OCI-LY7 (cell line): ENCODE results near the gene GABRB3.

Experiments used
- EZH2phosphoT487 ChIP-seq: fragments of 200-600 bp; sonication (generic); IDR thresholded peaks from 2 replicates; pipeline ENCODE4 v1.6.1; 2018; ENCODE audit warnings: low read depth, borderline replicate concordance, mild to moderate bottlenecking, mixed run types, antibody characterized with exemption, low read length, moderate library complexity, mixed read lengths
- TF ChIP-seq, protein P1 (sequence below): fragments of 200-600 bp; sonication (generic); conservative IDR thresholded peaks from 2 replicates; pipeline ENCODE4 v1.5.1; 2014; ENCODE audit warnings: mild to moderate bottlenecking, antibody characterized with exemption, low read length, moderate library complexity, mixed read lengths

DNA sequence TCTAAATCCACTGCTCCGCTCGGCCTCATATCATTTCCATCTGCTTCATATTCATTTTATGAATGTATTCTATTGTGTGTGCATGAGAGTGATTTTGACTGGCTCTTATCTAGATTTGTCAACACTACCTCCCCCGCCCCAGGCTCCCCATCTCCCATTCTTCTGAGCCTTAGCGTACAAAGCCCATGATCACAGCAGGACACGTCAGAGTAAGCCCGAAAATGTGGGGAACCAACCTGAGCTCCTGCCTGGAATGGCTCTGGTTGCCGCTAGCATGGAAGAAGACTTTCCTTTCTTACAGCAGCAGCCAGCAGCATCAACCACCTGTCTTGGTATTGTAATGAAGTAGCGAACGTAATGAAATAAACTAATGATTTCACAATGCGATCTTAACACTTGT lies 61.4 kb downstream of the GABRB3 start:
- no peak for TF ChIP-seq EZH2phosphoT487
- TF ChIP-seq, protein P1, sequence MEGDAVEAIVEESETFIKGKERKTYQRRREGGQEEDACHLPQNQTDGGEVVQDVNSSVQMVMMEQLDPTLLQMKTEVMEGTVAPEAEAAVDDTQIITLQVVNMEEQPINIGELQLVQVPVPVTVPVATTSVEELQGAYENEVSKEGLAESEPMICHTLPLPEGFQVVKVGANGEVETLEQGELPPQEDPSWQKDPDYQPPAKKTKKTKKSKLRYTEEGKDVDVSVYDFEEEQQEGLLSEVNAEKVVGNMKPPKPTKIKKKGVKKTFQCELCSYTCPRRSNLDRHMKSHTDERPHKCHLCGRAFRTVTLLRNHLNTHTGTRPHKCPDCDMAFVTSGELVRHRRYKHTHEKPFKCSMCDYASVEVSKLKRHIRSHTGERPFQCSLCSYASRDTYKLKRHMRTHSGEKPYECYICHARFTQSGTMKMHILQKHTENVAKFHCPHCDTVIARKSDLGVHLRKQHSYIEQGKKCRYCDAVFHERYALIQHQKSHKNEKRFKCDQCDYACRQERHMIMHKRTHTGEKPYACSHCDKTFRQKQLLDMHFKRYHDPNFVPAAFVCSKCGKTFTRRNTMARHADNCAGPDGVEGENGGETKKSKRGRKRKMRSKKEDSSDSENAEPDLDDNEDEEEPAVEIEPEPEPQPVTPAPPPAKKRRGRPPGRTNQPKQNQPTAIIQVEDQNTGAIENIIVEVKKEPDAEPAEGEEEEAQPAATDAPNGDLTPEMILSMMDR, result no peak
